ENCODE results near the gene CEACAM19.

GRCh38 chr19:44642377-44642776 is 28.9 kb upstream of the CEACAM19 start:
- TF ChIP-seq CTCF (IDR thresholded peaks at IDR 0.05) (no peak), POLR2A (IDR thresholded peaks at IDR 0.05) (no peak)

Measured in heart left ventricle (tissue), 13 donors.